ENCODE measurements around the gene CEACAM21.

CEACAM21 gene

DNA sequence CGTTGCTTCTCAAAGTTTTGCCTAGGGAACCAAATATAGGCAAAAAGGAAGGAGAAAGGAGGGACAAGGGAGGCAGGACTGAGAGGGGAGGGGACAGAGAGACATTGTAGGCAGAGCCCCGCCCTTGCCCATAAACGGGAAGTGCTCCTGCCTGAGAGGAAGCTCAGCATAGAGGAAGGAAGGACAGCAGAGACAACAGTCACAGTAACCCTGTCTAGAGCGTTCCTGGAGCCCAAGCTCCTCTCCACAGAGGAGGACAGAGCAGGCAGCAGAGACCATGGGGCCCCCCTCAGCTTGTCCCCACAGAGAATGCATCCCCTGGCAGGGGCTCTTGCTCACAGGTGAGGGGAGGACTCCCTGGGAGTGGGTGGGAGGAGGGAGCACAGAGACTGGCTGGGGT is at the start of gene CEACAM21:
Gene CEACAM21 (plus strand): TSS at position 169 of the 400 bp plus-strand sequence. CDS start 109 bp downstream, at position 278.
- peak; percentile 60 for DNase-seq

DNA sequence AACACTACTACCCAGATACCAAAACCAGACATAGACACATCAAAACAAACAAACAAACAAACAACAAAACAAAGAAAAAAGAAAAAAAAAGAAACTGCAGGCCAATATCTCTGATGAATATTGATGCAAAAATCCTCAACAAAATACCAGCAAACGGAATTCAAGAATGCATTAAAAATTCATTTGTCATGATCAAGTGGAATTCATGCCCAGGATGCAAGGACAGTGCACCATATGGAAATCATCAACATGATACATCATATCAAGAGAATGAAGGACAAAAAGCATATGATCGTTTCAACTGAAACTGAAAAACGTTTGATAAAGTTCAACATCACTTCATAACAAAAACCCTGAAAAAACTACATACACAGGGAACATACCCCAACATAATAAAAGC is 48.9 kb upstream of the CEACAM21 start:
- no peak for DNase-seq

DNA sequence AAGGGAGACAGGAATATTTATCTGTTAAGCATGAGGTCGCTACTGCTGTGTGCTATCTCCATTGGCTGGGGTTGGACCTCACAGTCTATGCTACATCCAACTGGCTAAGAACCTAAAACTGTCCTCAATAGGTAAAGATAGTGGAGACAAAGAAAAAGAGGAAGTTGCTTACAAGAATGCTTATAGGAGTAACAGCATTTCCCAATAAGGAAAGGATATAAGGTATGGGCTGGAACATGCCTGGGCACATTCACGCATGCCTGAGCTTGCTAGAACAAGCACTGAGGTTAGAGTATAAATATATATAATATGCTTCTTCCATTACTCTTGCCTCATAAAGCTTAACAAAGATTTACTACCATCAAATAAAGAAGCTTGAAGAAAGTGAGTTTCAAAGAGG is 47.9 kb upstream of the CEACAM21 start:
- no peak for DNase-seq

DNA sequence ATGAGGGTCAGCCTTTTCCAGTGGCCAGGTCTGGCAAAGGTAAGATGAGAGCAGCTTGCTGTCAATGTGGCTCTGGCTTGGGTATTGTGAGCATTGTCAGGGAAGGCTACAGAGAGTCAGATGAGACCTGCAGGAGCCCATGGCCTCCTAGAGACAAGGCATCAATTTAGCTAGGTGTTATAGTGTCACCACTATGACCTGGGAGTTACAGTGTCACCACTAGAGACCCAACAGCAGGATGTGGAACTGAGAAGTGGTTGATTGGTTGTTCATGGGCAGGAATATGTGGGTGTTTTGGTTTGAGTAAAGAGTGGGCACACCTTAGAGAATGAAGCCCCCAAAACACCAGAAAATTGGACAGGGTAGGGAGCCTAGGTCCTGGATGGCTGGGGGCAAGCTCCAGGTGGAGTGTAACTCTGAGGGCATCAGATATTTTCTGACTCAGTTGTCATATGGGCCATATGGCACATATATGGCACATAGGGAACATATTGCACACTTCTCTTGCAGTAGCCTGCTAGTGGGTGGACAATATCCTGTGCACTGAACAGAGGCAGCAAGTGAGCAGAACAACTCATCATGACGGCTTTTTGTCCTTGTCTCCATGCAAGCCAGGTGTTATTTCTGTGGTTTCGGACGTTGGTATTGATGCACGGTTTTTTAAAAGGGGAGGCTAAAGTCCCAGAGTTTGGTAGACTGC is 46.3 kb upstream of the CEACAM21 start:
- no peak for DNase-seq

DNA sequence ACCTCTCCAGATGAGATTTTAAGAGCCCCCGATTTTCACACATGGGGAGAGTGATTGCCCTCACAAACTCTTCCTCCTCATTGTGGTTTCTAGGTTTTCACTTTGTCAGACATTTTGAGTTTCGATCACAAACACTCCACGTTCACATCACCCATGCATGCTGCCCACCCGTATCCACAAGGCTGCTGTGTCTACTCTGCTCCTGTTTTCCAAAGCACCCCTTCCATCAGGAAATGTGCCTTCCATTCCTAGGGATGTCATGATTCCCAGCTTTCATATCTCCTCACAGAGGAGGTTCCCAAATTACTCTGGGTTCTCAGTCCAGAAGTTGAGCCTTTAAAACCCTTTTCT is 45.8 kb upstream of the CEACAM21 start:
- no peak for DNase-seq

DNA sequence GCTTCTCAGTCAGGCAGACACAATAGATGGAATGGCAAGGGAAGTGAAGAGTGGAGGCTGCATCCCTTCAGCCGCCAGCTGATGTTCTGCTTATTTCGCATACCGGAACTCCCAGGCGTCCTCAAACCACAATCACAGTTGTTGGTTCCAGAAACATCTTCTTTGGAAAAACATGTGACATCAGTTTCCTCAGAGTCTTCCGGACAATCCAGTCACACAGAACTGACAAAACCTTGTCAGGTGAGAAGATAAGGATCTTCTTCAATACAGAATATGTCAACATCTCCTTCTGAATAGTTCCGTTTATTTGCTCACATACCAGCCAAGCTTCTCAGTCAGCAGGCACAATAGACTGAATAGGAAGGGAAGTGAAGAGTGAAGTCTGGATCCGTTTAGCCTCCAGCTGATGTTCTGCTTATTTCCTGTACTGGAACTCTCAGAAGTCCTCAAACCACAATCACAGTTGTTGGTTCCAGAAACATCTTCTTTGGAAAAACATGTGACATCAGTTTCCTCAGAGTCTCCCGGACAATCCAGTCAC is 45.1 kb upstream of the CEACAM21 start:
- DNase-seq: peak; percentile 39

DNA sequence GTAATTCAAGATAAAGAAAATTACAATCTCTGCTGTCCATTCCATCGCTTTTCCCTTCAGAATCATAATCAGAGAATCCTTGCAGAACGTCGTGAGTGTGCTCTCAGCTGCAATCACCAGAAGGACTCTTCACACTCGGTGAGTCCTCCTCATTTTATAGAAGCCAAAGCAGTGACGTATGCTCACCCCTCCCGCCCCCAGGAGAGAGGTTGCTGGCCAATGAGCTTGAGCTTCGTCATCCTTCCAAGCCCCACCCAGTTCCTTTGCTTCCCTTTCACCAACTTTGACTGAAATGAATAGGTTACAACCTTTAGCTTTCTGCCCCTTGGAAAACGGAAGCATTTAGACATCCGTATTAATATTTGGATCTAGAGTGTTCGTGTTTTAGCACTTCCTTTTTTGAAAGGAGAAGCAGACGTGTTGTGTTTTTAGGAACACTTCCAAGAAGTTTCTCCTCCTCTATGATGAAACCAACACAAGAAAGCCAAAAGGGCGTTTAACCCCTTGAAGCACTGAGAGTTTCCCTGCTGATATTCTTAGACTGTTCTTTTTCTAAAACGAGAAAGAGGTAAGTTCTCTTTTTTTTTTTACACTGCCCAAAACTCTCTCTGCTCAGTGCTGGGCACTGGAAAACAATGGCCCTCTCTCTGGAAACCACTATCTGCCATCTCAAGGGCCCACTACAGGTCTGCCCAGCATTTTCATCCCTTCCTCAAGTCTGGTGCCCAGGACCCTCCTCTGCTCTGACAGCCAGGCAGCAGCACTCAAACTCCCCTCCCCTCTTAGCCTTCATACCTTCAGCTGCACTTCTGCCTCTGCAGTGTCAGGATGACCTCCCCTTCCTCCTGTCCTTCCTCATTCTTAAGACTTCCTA is 44.3 kb upstream of the CEACAM21 start:
- peak; percentile 92 for DNase-seq

DNA sequence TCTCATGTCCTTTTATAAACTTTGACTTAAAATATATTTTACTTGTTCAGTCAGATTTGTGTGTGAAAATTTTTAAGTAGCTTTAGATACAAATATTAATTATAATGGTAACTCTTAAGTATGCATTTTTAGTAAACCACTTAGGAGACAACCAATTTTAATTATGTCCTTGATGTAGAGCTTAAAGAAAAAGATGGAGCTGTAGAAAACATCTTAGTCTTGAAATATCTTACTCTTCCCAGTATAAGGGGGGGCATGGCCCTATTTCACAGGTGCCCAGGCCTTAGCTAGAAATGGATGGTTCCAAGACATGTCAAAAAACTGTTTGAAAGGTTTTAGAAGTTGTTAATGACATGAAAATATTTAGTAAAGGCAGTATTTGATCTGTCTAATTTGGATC is 43.4 kb upstream of the CEACAM21 start:
- no peak for DNase-seq

DNA sequence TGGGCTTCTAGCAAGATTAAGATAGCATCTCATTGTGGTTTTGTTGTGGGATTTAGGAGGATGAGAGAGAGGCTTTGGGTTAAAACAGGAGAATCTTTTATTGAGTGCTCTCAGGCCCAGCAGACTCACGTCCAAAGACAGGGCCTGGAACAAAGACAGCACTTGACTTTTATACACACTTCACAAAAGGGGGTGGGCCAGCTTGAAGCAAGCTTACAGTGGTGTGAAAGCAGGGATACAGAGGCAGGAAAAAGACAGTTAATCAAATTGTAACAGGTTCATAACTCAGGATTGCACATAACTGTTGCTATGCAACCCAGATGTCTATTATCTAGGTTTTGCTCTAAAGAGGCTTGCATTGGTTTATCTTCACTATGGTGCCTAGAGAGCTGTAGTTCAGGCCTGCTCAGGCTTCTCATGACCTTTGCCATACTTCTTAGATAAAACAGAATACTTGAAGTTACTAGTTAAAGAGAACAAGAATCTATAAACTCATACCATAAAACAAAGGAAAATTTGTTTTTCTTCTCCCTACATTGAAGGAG is 42.2 kb upstream of the CEACAM21 start:
- DNase-seq: no peak

DNA sequence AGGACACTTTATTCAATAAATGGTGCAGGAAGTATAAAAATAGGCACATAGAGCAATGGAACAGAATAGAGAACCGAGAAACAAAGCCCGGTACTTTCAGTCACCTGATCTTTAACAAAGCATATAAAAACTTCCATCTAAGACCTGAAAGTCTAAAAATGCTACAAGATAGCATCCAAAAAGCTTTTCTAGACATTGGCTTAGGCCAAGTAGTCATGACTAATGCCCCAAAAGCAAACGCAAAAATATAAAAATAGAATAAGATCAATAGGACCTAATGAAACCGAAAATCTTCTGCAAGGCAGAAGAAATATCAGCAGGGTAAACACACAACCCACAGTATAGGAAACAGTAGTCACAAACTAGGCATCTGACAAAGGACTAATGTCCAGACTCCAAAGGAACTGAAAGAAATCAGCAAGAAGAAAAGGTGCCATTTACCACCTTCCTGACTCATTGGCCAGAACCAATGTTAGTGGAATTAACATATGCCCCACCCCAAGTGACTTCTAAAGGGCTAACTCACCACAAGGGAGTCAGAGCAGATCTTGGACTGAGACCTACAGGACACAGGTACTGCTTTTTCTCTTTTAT is 40.8 kb upstream of the CEACAM21 start:
- DNase-seq: no peak

DNA sequence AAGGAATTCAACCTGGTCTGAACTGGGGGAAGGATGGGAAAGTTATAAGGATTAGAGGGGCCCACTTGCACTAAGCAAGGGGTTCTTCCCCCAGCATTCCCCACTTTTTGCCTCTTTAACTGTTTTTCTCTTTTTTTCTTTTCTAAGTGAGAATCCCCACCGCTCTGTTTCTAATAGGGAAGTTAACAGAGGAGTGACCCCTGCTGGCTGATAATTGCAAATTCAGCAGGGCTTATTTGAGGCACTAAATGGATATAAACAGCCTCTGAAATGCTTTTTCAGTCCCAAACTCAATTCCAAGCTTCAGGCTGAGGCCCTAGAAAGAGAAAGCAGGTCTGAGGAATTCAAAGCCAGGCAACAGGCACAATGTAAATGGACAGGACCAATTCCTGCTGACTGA is 38.2 kb upstream of the CEACAM21 start:
- peak; percentile 62 for DNase-seq

DNA sequence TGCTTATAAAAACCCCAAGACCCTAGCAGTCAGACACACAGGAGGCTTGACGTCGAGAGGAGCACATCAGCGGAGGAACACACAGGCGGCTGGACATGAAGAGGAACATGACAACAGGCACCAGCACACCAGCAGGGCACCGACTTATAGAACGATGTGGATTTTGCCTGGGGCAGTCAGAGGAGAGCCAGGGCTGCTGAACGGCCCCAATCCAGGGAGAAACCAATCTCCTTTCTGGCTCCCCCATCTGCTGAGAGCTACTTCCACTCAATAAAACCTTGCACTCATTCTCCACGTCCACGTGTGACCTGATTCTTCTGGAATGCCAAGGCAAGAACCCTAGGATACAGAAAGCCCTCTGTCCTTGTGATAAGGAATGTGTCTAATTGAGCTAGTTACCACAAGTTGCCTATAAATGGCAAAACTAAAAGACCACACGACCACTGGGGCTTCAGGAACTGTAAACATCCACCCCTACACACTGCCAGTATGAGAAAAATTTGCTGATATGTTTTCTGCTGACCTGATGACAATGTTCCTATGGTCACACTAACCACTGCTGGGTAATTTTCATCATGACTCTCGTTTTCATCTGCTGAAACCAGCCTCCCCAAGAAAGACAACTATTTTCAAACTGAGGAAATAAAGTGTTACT is 35.8 kb upstream of the CEACAM21 start:
- no peak for DNase-seq

DNA sequence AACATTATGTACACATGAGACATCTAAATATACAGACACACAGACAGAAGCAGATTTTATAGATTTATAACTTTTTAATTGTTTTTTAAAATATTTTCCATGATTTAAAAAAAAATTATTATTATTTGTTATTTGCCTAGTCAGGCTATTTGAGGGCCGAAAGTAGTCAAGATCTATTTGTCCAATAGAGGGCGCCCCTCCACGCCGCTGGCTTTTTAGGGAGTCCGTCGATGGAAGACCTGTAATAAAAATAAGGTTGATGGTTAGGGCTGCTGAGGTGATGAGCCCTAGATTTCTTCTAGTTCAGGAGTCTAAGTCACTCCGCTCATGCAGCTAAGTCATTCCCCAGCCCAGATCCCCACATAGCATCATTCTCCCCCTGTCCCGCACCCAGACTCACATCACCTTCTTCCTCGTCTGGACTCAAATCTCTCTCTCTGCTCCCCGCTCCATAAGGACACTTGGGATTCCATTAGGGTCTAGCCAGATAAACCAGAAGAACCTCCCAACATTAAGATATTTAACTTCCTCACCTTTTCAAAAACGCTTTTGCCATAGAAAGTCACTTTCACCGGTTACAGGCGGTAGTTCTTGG is 33.9 kb upstream of the CEACAM21 start:
- DNase-seq: peak; percentile 86

DNA sequence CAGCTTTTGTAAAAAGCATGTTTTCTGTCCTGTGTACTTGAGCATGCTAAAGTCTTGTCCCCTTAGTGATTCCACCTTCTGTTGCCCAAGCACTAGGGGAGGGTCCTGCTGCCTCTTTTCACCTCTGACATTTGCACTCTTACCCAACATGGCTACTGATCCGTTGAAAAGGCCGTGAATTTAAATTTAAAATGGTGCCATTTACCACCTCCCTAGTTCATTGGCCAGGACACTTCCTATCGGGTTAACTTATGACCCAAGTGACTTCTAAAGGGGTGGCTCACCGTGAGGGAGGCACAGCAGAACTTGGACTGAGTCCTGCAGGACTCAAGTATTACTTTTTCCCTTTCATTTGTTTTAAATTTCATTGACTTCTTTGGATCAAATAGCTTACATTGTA is 33.3 kb upstream of the CEACAM21 start:
- no peak for DNase-seq

DNA sequence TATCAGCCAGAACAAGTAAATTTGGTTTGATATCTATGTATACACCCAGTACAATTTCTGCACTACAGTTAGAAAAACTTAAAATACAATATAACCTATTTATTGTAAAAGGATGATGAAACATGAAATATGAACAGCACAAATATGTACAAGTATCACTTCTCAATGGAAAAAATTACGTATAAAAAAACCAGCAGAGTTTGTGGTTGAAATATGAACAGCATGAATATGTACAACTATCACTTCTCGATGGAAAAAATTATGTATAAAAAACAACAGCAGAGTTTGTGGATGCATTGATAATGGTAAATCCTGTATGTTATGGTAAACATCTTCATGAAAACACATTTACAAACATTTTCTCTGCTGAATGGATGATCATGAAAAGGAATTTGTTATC is 32.4 kb upstream of the CEACAM21 start:
- DNase-seq: no peak

DNA sequence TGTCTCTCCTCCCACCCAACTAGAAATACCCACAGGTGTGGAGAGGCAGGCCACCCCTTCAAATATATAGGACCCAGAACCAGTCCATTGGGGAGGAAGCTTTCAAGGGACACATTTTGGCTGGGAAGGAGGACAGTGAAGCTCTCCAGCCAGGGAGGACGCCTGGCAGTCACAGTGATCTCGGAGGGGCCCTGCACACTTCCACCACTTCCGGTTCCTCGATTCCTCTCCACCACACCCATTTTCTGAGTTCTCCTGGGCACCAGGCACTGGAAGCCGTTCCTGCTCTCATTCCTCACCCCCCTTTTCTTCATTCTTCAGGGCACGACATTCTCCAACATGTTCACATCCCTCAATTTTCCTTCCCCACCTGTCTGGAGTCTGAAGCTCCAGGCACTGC is 30.4 kb upstream of the CEACAM21 start:
- no peak for DNase-seq

DNA sequence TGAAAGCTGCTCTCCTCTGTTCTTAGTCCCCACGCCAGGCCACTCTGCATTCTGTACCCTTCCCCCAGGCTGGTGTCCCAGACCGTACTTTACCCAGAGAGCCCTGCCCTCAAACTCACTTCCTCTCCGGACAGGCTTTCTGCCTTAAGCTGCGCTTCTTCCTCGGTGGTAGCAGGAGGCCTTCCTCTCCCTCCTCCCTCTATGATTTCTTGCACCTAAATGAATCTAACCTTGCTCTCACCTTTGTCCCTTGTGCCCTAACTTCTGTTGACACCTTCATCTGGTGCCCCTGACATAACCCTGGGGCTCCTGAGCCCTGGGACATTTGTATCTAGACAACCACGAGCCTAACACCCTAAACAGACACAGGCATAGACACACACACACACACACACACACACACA is 29.6 kb upstream of the CEACAM21 start:
- peak; percentile 59 for DNase-seq

DNA sequence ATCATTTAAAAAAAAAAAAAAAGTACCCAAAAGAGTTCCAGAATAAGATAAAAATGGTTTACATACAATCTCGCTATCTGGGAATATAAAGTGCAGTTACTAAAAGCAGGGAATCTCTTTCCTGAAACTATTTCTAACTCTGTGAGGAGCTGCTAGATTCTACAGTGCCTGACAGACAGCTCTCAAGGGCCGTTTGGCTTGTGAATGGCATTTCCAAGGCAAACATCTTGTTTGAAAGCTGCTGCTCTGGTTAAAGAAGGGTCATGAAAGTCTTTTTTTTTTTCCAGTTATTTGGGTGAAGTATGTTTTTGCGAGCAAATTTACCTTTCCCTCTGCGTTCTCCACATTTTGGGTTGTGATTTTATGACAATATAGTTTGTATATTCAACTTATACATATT is 29.0 kb upstream of the CEACAM21 start:
- no peak for DNase-seq

DNA sequence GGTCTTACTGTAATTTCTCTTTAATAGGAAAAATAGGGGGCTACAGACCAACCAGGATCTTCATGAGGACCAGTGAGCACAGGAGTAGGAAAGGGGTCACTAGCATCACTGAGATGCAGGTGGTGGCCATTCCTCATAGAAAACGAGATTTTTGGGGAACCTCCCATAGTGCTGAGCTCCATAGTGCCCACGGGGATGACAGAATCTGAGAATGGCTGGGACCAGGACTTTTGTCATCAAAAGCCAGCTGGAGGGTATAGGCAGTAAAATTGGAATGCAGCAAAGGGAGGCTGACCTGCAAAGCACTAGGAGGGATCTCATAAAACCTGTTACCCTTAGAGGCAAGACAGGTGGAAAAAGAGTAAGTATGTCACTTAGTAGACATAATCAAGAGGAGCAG is 28.4 kb upstream of the CEACAM21 start:
- DNase-seq: no peak

DNA sequence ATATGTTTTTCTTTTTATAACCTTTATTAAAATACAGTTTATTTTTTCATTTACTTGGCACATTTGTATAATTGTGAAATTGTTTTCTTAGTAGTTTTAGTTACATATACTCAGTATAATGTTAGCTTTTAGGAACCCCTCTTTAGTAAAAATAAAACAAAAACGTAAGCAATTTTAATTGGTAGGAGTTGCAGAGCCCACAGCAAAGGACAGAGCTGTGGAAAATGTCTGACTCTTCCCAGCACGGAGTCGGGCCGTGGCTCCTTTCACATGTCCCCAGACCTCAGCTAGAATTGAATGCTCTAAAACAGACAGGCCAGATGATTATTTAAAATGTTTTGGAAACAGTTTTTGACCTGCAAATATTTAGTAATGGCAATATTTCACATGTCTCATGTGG is 27.9 kb upstream of the CEACAM21 start:
- no peak for DNase-seq

DNA sequence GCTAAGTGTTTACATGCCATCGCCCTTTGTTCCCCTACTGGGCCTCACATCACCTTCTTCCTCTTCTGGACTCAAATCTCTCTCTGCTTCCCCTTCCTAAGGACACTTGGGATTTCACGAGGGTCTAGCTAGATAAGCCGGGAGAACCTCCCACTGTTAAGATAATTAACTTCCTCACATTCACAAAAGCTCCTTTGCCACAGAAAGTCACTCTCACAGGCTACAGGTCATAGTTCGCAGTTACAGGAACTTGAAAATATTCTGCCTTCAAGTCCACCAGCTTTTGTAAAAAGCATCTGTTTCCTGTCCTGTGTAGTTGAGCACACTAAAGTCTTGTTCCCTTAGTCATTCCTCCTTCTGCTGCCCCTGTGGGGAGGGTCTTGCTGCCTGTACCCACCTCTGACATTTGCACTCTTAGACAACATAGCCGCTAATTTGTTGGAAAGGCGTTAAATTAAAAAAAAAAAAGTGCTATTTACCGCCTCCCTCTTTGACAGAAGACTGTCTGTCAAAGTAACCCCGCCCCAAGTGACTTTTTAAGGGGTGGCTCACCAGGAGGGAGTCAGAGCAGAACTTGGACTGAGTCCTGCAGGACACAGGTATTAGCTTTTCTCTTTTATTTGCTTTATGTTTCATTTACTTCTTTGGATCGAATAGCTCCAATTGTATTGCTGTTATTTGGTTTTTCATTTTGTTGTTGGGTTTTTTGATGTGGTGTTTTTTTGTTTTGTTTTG is 26.8 kb upstream of the CEACAM21 start:
- peak; percentile 89 for DNase-seq

DNA sequence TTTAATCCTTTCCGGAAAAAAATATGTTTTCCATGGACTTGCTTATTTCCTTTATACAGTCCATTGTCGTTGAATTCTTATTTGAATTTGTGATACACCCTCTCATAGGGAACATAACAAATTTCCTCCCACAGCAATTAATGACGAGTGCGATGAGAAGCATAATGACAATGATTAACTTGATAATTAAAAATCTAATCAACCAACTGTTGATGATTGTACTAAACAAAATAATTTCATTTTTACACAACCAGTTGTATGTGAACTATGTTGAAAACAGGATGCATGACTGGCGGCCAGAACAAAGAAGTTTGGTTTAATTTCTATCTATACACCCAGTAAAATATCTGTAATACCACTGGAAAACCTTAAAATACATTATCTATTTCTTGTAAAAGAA is 26.1 kb upstream of the CEACAM21 start:
- no peak for DNase-seq
